NT2/D1 (cell line): Measurements from ENCODE around the gene PRKCQ.

Experiments used
- SUZ12 ChIP-seq: IDR thresholded peaks from 2 replicates; pipeline ENCODE4 v1.6.1; 2011; ENCODE audit not compliant: insufficient read length, insufficient read depth; ENCODE audit errors: extremely low read depth
- YY1 ChIP-seq: IDR thresholded peaks from 2 replicates; pipeline ENCODE4 v1.6.1; 2011; ENCODE audit not compliant: insufficient read length, insufficient read depth
- ZNF274 ChIP-seq: IDR thresholded peaks from 2 replicates; pipeline ENCODE4 v1.6.1; 2011; ENCODE audit warnings: mild to moderate bottlenecking, low read depth, low read length

GRCh38 chr10:6486309-6486708 is 93.8 kb downstream of the PRKCQ start:
- no peak for TF ChIP-seq YY1
- no peak for TF ChIP-seq SUZ12
- TF ChIP-seq ZNF274 = no peak
